NCI-H187 (cell line): ENCODE data around the gene CSE1L.
"Not testable (repeated sequence)": the region's sequence is repeated elsewhere in the genome, so short reads cannot be mapped to it uniquely, and the experiment has no call there.

Experiments
- DNase-seq, 2 experiments: peaks; one replicate each; lab custom pipeline; 2025; lab: John Stamatoyannopoulos, UW

CSE1L gene

GRCh38 chr20:49046087-49046900 lies at the start of gene CSE1L:
TSS of gene CSE1L (plus strand) at chr20:49046312. CDS start at chr20:49058464, 12,152 bp downstream.
- peak; percentile 88 to 89 for DNase-seq

GRCh38 chr20:48999890-49000870 lies 45.9 kb upstream of the CSE1L start:
- no peak for DNase-seq

GRCh38 chr20:49001741-49002140 lies 44.4 kb upstream of the CSE1L start:
- no peak for DNase-seq

- no peak for DNase-seq
Measured at GRCh38 chr20:49006446-49006980, 39.6 kb upstream of the CSE1L start.

- DNase-seq, result no peak
Measured at GRCh38 chr20:49009899-49010631, 36.0 kb upstream of the CSE1L start.

- DNase-seq, result no peak
Measured at GRCh38 chr20:49024220-49024619, 21.9 kb upstream of the CSE1L start.

GRCh38 chr20:49028177-49028576 lies 17.9 kb upstream of the CSE1L start:
- not testable (repeated sequence) for DNase-seq

GRCh38 chr20:49028684-49029083 lies 17.4 kb upstream of the CSE1L start:
- DNase-seq, result no peak

GRCh38 chr20:49029203-49029602 lies 16.9 kb upstream of the CSE1L start:
- no peak for DNase-seq

- no peak for DNase-seq
Measured at GRCh38 chr20:49030954-49031619, 15.0 kb upstream of the CSE1L start.

GRCh38 chr20:49032455-49032854 lies 13.7 kb upstream of the CSE1L start:
- DNase-seq, result no peak

GRCh38 chr20:49034070-49034732 lies 11.9 kb upstream of the CSE1L start:
- no peak for DNase-seq

- DNase-seq, result no peak
Measured at GRCh38 chr20:49037962-49038387, 8.1 kb upstream of the CSE1L start.

GRCh38 chr20:49039854-49040253 lies 6.3 kb upstream of the CSE1L start:
- DNase-seq, result no peak

- DNase-seq, result peak; percentile 25 to 30
Measured at GRCh38 chr20:49043000-49043399, 3.1 kb upstream of the CSE1L start.

GRCh38 chr20:49045440-49046086 lies 549 bp upstream of the CSE1L start:
- DNase-seq, result no peak

GRCh38 chr20:49052334-49052733 lies 6.2 kb downstream of the CSE1L start:
- no peak for DNase-seq

- no peak for DNase-seq
Measured at GRCh38 chr20:49054056-49054643, 8.0 kb downstream of the CSE1L start.

- no peak for DNase-seq
Measured at GRCh38 chr20:49063279-49063678, 17.2 kb downstream of the CSE1L start.

GRCh38 chr20:49074521-49074920 lies 28.4 kb downstream of the CSE1L start:
- DNase-seq, result no peak
